HEK293 (cell line): ENCODE measurements around the gene BTNL8.

Experiments used
- GFI1B ChIP-seq: fragments of 450-650 bp; formaldehyde crosslinking; IDR thresholded peaks from 2 replicates; pipeline ENCODE4 v1.5.1; 2016; ENCODE audit warnings: missing biosample characterization, missing genetic modification characterization
- RBAK ChIP-seq: fragments of 450-650 bp; formaldehyde crosslinking; IDR thresholded peaks from 2 replicates; pipeline ENCODE4 v1.5.1; 2016; ENCODE audit warnings: missing biosample characterization, missing genetic modification characterization
- TRIM28 ChIP-seq: IDR thresholded peaks from 2 replicates; pipeline ENCODE4 v1.6.1; 2011; ENCODE audit warnings: low read length, control low read depth, borderline replicate concordance
- ZFP41 ChIP-seq: fragments of 450-650 bp; formaldehyde crosslinking; IDR thresholded peaks from 2 replicates; pipeline ENCODE4 v1.5.1; 2016; ENCODE audit warnings: missing biosample characterization, missing genetic modification characterization, borderline replicate concordance
- ZNF138 ChIP-seq: fragments of 450-650 bp; formaldehyde crosslinking; IDR thresholded peaks from 2 replicates; pipeline ENCODE4 v1.5.1; 2016; ENCODE audit warnings: missing biosample characterization, missing genetic modification characterization, borderline replicate concordance
- TF ChIP-seq, protein P1 (sequence below): fragments of 450-650 bp; formaldehyde crosslinking; IDR thresholded peaks from 2 replicates; pipeline ENCODE4 v1.5.1; 2016; ENCODE audit warnings: missing biosample characterization, missing genetic modification characterization
- TF ChIP-seq, protein P2 (sequence below): fragments of 450-650 bp; formaldehyde crosslinking; IDR thresholded peaks from 2 replicates; pipeline ENCODE4 v1.5.1; 2016; ENCODE audit warnings: missing biosample characterization, missing genetic modification characterization

DNA sequence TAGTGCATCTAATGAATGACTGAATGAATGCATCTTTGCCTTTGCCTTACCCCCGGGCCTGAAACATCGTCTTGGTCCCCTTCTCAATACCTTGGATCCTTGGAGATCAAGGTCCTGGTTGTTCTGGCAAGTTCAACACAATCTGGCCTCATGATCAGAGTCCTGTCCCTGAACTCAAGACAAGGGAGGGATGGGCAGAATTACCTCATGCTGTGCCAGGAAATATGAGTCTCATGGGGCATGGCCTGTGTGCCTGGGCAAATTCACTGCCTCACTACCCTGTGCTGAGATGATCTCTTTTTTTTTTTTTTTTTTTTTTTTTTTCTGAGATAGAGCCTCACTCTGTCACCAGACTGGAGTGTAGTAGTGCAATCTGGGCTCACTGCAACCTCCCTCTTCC, 89.1 kb downstream of the BTNL8 start:
- no peak for TF ChIP-seq ZFP41 (tag by site-specific recombination)
- TF ChIP-seq, protein P1, sequence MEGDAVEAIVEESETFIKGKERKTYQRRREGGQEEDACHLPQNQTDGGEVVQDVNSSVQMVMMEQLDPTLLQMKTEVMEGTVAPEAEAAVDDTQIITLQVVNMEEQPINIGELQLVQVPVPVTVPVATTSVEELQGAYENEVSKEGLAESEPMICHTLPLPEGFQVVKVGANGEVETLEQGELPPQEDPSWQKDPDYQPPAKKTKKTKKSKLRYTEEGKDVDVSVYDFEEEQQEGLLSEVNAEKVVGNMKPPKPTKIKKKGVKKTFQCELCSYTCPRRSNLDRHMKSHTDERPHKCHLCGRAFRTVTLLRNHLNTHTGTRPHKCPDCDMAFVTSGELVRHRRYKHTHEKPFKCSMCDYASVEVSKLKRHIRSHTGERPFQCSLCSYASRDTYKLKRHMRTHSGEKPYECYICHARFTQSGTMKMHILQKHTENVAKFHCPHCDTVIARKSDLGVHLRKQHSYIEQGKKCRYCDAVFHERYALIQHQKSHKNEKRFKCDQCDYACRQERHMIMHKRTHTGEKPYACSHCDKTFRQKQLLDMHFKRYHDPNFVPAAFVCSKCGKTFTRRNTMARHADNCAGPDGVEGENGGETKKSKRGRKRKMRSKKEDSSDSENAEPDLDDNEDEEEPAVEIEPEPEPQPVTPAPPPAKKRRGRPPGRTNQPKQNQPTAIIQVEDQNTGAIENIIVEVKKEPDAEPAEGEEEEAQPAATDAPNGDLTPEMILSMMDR, result no peak
- TF ChIP-seq, protein P2, sequence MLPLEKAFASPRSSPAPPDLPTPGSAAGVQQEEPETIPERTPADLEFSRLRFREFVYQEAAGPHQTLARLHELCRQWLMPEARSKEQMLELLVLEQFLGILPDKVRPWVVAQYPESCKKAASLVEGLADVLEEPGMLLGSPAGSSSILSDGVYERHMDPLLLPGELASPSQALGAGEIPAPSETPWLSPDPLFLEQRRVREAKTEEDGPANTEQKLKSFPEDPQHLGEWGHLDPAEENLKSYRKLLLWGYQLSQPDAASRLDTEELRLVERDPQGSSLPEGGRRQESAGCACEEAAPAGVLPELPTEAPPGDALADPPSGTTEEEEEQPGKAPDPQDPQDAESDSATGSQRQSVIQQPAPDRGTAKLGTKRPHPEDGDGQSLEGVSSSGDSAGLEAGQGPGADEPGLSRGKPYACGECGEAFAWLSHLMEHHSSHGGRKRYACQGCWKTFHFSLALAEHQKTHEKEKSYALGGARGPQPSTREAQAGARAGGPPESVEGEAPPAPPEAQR (tag by site-specific recombination), result no peak
- no peak for TF ChIP-seq TRIM28
- TF ChIP-seq ZNF138, result no peak
- TF ChIP-seq RBAK (tag by site-specific recombination), result no peak
- no peak for TF ChIP-seq GFI1B (tag by site-specific recombination)
